ENCODE data around the gene GATC. TPM values are rescaled to one million over a fixed set of nuclear protein-coding genes. Genes with fewer than 3 reads are reported as not detected.

Gene GATC
- 18.4 and 23.9 TPM in 2 replicates for total RNA-seq

GRCh38 chr12:120445911-120446843 is at the start of gene GATC, which contains the start of gene TRIAP1:
Gene GATC (plus strand): TSS chr12:120446444. CDS start chr12:120446481, 37 bp downstream.
Gene TRIAP1 (minus strand): TSS chr12:120446384. CDS start chr12:120446372, 12 bp downstream.

GRCh38 chr12:120437735-120438494 is 8.3 kb upstream of the GATC start, which contains the start of gene COX6A1:
Gene COX6A1 (plus strand): TSS chr12:120438113. CDS start chr12:120438127, 14 bp downstream.

GRCh38 chr12:120469450-120470149 is 23.4 kb downstream of the GATC start, which contains the start of gene SRSF9:
Gene SRSF9 (minus strand): TSS chr12:120469748. CDS start chr12:120469609, 139 bp downstream.

GRCh38 chr12:120495731-120496412 is 49.6 kb downstream of the GATC start, which contains the start of gene DYNLL1:
Gene DYNLL1 (plus strand): TSS chr12:120496113. CDS start chr12:120496422, 309 bp downstream.

Other genes with a start within 250 kb of the GATC start
- 1,799 and 3,968 TPM in 2 replicates for gene RPLP0, start 245.3 kb upstream of the GATC start, total RNA-seq
- gene PXN, start 180.7 kb upstream of the GATC start, total RNA-seq: 22.9 and 87.4 TPM in 2 replicates
- gene RNU4-2, start 154.5 kb upstream of the GATC start, total RNA-seq: under 0.01 TPM in 2 replicates
- under 0.01 TPM in 1 of 2 replicates, not detected in the other for gene RNU4-1, start 153.2 kb upstream of the GATC start, total RNA-seq
- 0.69 and 2.7 TPM in 2 replicates for gene SIRT4, start 144.1 kb upstream of the GATC start, total RNA-seq
- not detected in 2 replicates for gene PLA2G1B, start 118.7 kb upstream of the GATC start, total RNA-seq
- not detected in 2 replicates for gene MSI1, start 77.3 kb upstream of the GATC start, total RNA-seq
- gene COX6A1, start 8.3 kb upstream of the GATC start, total RNA-seq: 267 and 524 TPM in 2 replicates
- gene TRIAP1, start 60 bp upstream of the GATC start, total RNA-seq: 19.3 and 24.9 TPM in 2 replicates
- gene SRSF9, start 23.3 kb downstream of the GATC start, total RNA-seq: 190 and 243 TPM in 2 replicates
- 255 and 301 TPM in 2 replicates for gene DYNLL1, start 49.7 kb downstream of the GATC start, total RNA-seq
- 30.5 and 33.6 TPM in 2 replicates for gene COQ5, start 82.7 kb downstream of the GATC start, total RNA-seq
- 137 and 223 TPM in 2 replicates for gene RNF10, start 87.9 kb downstream of the GATC start, total RNA-seq
- gene POP5, start 135.0 kb downstream of the GATC start, total RNA-seq: 43.0 and 57.9 TPM in 2 replicates
- gene CABP1, start 194.2 kb downstream of the GATC start, total RNA-seq: 4.2 and 7.2 TPM in 2 replicates
- 229 and 265 TPM in 2 replicates for gene MLEC, start 240.7 kb downstream of the GATC start, total RNA-seq

Measured in smooth muscle cell of the umbilical artery (primary cell).